Stimulated activated CD8-positive, alpha-beta memory T cell treated with anti-CD3 and anti-CD28 coated beads, Interleukin-12 subunit alpha, Interleukin-12 subunit beta, amount 100 ng/mL, for 1 hour (primary cell): ENCODE measurements around the gene UPK3BL2.
"Not testable (repeated sequence)": the region's sequence is repeated elsewhere in the genome, so short reads cannot be mapped to it uniquely, and the experiment has no call there.

Source experiments
- DNase-seq: peaks from one replicate; pipeline ENCODE4 v3.0.0-alpha.2; 2020; ENCODE audit warnings: low read depth

The UPK3BL2 gene

DNA sequence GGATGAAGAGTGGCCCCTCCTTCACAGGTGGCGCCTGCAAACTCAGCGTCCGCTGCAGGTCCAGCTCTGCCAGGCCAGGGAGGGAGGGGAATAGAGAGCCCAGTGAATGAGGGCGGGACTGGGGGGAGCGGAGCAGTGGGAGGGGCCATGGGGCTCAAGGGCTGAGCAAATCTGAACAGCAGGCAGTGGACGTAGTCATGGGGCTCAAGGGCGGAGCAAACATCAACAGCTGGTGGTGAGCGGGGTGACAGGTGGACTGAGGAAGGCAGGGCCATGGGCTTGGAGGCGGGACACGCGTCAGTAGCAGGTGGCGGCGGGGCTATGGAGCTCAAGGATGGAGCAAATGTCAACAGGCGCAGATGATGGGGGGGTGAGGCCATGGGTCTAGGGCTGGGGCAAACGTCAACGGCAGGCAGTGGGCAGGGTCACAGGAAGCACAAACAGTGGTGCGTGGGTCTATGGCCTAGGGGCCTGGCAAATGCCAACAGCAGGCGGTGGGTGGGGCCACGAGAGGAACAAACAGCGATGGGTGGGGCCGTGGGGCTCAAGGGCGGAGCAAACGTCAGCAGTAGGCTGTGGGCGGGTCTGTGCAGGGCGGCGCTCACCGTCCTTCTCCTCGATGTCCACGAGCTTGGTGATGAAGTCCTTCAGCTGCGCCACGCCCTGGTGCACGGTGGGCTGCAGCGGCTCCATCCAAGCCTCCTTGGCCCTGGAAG is 50.1 kb downstream of the UPK3BL2 start:
- DNase-seq: not testable (repeated sequence)

DNA sequence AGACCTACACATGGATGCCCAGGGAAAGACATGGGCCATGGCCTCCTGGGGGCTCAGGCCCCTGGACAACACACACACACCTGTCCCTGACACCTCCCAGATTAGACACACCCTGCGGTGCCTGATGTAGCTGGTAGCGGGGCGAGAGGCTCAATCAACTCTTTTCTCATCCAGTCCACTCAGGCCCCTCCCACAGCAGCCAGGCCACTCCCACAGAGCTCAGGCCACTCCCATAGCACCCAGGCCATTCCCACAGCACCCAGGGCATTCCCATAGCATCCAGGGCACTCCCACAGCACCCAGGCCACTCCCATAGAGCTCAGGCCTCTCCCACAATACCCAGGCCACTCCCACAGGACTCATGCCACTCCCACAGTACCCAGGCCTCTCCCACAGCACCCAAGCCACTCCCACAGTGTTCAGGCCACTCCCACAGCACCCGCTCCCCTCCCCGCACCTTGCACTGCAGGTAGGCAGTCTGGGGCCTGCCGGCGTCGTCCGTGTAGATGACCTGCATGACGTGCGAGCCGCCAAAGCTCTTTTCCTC is 52.9 kb downstream of the UPK3BL2 start:
- DNase-seq: not testable (repeated sequence)
